ENCODE data around the gene SERTAD4.

- TF ChIP-seq, protein P1, sequence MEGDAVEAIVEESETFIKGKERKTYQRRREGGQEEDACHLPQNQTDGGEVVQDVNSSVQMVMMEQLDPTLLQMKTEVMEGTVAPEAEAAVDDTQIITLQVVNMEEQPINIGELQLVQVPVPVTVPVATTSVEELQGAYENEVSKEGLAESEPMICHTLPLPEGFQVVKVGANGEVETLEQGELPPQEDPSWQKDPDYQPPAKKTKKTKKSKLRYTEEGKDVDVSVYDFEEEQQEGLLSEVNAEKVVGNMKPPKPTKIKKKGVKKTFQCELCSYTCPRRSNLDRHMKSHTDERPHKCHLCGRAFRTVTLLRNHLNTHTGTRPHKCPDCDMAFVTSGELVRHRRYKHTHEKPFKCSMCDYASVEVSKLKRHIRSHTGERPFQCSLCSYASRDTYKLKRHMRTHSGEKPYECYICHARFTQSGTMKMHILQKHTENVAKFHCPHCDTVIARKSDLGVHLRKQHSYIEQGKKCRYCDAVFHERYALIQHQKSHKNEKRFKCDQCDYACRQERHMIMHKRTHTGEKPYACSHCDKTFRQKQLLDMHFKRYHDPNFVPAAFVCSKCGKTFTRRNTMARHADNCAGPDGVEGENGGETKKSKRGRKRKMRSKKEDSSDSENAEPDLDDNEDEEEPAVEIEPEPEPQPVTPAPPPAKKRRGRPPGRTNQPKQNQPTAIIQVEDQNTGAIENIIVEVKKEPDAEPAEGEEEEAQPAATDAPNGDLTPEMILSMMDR (conservative IDR thresholded peaks at IDR 0.05 in 1 of 2, IDR thresholded peaks at IDR 0.05 in 1 of 2; ENCODE audit: low read depth in 1 of 2, low read length in 2 of 2): no peak
- no peak for TF ChIP-seq EZH2 (IDR thresholded peaks at IDR 0.05; ENCODE audit: low read length, missing control alignments)
Observed at GRCh38 chr1:210251680-210252490, 19.3 kb downstream of the SERTAD4 start.
